CD8-positive, alpha-beta memory T cell (primary cell): Measurements from ENCODE around the gene DDX49. TPM values are rescaled to one million over a fixed set of nuclear protein-coding genes. Genes with fewer than 3 reads are reported as not detected.

ENCODE experiments used
- CTCF ChIA-PET: fragments of 350-600 bp; sonication (Branson Sonifier 250); formaldehyde crosslinking; loops from one replicate; lab custom pipeline; 2021; ENCODE audit warnings: antibody characterized with exemption; lab: Charles Lee
- POLR2A ChIA-PET: fragments of 350-600 bp; sonication (Branson Sonifier 250); formaldehyde crosslinking; loops from one replicate; lab custom pipeline; 2021; ENCODE audit warnings: antibody characterized with exemption; lab: Charles Lee
- DNase-seq, 5 donors: peaks; one replicate each; pipeline versions ENCODE4 v3.0.0 to v3.0.0-alpha.2; 2020 to 2022; ENCODE audit warnings: mixed read lengths in 1 of 5
- H3K27ac ChIP-seq: one replicate; pipeline ENCODE4 v1.7.0; 2013; ENCODE audit warnings: low read depth, mild to moderate bottlenecking, low read length, moderate library complexity
- H3K27me3 ChIP-seq: 2 replicates; pipeline ENCODE4 v1.7.0; 2013; ENCODE audit warnings: low read length, mild to moderate bottlenecking; ENCODE audit not compliant: insufficient read depth, poor library complexity, severe bottlenecking
- H3K36me3 ChIP-seq: 2 replicates; pipeline ENCODE4 v1.7.0; 2013; ENCODE audit warnings: mild to moderate bottlenecking, low read length, moderate library complexity; ENCODE audit not compliant: insufficient read depth
- H3K4me1 ChIP-seq: 2 replicates; pipeline ENCODE4 v1.7.0; 2013; ENCODE audit warnings: mild to moderate bottlenecking, low read length, moderate library complexity; ENCODE audit not compliant: insufficient read depth
- H3K4me3 ChIP-seq: 2 replicates; pipeline ENCODE4 v1.7.0; 2013; ENCODE audit warnings: mild to moderate bottlenecking, low read length
- H3K9me3 ChIP-seq: 2 replicates; pipeline ENCODE4 v1.7.0; 2013; ENCODE audit warnings: mild to moderate bottlenecking, low read length
- H3K27ac Mint-ChIP-seq, 8 donors: one replicate each; pipeline ENCODE4 v1.8.0; 2020 to 2021; ENCODE audit warnings: mixed read lengths in 8 of 8, mild to moderate bottlenecking in 6 of 8, inconsistent platforms in 3 of 8, moderate library complexity in 3 of 8
- H3K27me3 Mint-ChIP-seq, 2 donors: one replicate each; pipeline ENCODE4 v1.8.0; 2020 to 2021; ENCODE audit warnings: mixed read lengths in 2 of 2, mild to moderate bottlenecking in 1 of 2, moderate library complexity in 1 of 2
- H3K36me3 Mint-ChIP-seq, 3 donors: one replicate each; pipeline ENCODE4 v1.8.0; 2020 to 2021; ENCODE audit warnings: mixed read lengths in 3 of 3, inconsistent platforms in 1 of 3, mild to moderate bottlenecking in 1 of 3
- H3K4me1 Mint-ChIP-seq, 3 donors: one replicate each; pipeline ENCODE4 v1.8.0; 2020 to 2021; ENCODE audit warnings: mixed read lengths in 3 of 3, inconsistent platforms in 1 of 3, mild to moderate bottlenecking in 1 of 3
- H3K4me3 Mint-ChIP-seq, 7 donors: one replicate each; pipeline ENCODE4 v1.8.0; 2020 to 2021; ENCODE audit warnings: mixed read lengths in 7 of 7, mild to moderate bottlenecking in 6 of 7, moderate library complexity in 4 of 7, inconsistent platforms in 2 of 7
- H3K9me3 Mint-ChIP-seq, 5 donors: one replicate each; pipeline ENCODE4 v1.8.0; 2020 to 2022; ENCODE audit warnings: mixed read lengths in 5 of 5, mild to moderate bottlenecking in 3 of 5, moderate library complexity in 2 of 5, inconsistent platforms in 1 of 5
- polyA plus RNA-seq: library from polyadenylated mRNA; unstranded; fragments of 300-500 nt; fragmentation: Illumina TruSeq; gene quantifications from one replicate; pipeline ENCODE4 v1.2.3, GENCODE V29; 2021
- total RNA-seq, 2 experiments: library from RNA; stranded (reverse); gene quantifications; one replicate each; pipeline ENCODE4 v1.2.3, GENCODE V29; 2021

Gene DDX49
- total and polyA plus RNA-seq, 3 experiments from 2014 or later = 28.5 to 95.1 (median 92.5) TPM

GRCh38 chr19:18878058-18878797 lies 41.3 kb upstream of the DDX49 start:
- Mint-ChIP-seq H3K27ac (no peak overlapping the region), H3K4me1 (no peaks in the 10 kb centered on the region), H3K9me3 (no peaks in the 10 kb centered on the region), H3K36me3 (no peaks in the 10 kb centered on the region), H3K4me3 (no peak overlapping the region), H3K27me3 (peaks cover 0 to 1% of the 10 kb centered on the region in 2 donors)
- Histone ChIP-seq H3K4me3 (no peak overlapping the region), H3K4me1 (no peaks in the 10 kb centered on the region), H3K27me3 (no peaks in the 10 kb centered on the region), H3K27ac (no peak overlapping the region), H3K36me3 (no peaks in the 10 kb centered on the region), H3K9me3 (no peaks in the 10 kb centered on the region)
- ChIA-PET CTCF (interaction anchor here (1.3 kb wide), 1 partner anchor 31 kb away, joined by 4 read pairs; no protein-coding TSS in a partner anchor), POLR2A (no interaction called here)
- DNase-seq = no peak

GRCh38 chr19:18878858-18879578 lies 40.5 kb upstream of the DDX49 start:
- H3K27ac Mint-ChIP-seq = no peak overlapping the region
- H3K27me3 Mint-ChIP-seq = peaks cover 0 to 1% of the 10 kb centered on the region in 2 donors
- no peak for DNase-seq
- H3K4me3 Mint-ChIP-seq = peak overlapping the region in 1 of 7 donors; percentile 74
- Histone ChIP-seq H3K9me3 (no peaks in the 10 kb centered on the region), H3K4me3 (no peak overlapping the region), H3K27ac (no peak overlapping the region), H3K36me3 (no peaks in the 10 kb centered on the region), H3K4me1 (no peaks in the 10 kb centered on the region), H3K27me3 (no peaks in the 10 kb centered on the region)
- POLR2A ChIA-PET = no interaction called here
- no peaks in the 10 kb centered on the region for H3K36me3 Mint-ChIP-seq
- no peaks in the 10 kb centered on the region for H3K4me1 Mint-ChIP-seq
- CTCF ChIA-PET = no interaction called here
- no peaks in the 10 kb centered on the region for H3K9me3 Mint-ChIP-seq

- H3K27ac ChIP-seq = no peak overlapping the region
- no peaks in the 10 kb centered on the region for H3K27me3 ChIP-seq
- ChIA-PET POLR2A (no interaction called here), CTCF (no interaction called here)
- H3K36me3 ChIP-seq = no peaks in the 10 kb centered on the region
- no peak overlapping the region for H3K27ac Mint-ChIP-seq
- H3K9me3 Mint-ChIP-seq = no peaks in the 10 kb centered on the region
- H3K36me3 Mint-ChIP-seq = no peaks in the 10 kb centered on the region
- DNase-seq = peak in 1 of 5 donors; percentile 10
- H3K4me3 Mint-ChIP-seq = no peak overlapping the region
- no peaks in the 10 kb centered on the region for H3K4me1 ChIP-seq
- no peak overlapping the region for H3K4me3 ChIP-seq
- peaks cover 0 to 1% of the 10 kb centered on the region in 2 donors for H3K27me3 Mint-ChIP-seq
- no peaks in the 10 kb centered on the region for H3K4me1 Mint-ChIP-seq
- no peaks in the 10 kb centered on the region for H3K9me3 ChIP-seq
Observed at GRCh38 chr19:18879579-18880373, 39.7 kb upstream of the DDX49 start.

GRCh38 chr19:18881491-18881890 lies 38.0 kb upstream of the DDX49 start:
- peak overlapping the region in 1 of 7 donors; percentile 6 for H3K4me3 Mint-ChIP-seq
- Histone ChIP-seq H3K27me3 (no peaks in the 10 kb centered on the region), H3K4me1 (no peaks in the 10 kb centered on the region), H3K27ac (no peak overlapping the region), H3K9me3 (no peaks in the 10 kb centered on the region), H3K36me3 (no peaks in the 10 kb centered on the region), H3K4me3 (no peak overlapping the region)
- H3K27ac Mint-ChIP-seq = peak overlapping the region in 1 of 8 donors; percentile 38
- CTCF ChIA-PET = no interaction called here
- no peaks in the 10 kb centered on the region for H3K4me1 Mint-ChIP-seq
- no peak for DNase-seq
- peaks cover 0 to 1% of the 10 kb centered on the region in 2 donors for H3K27me3 Mint-ChIP-seq
- no peaks in the 10 kb centered on the region for H3K9me3 Mint-ChIP-seq
- POLR2A ChIA-PET = no interaction called here
- no peaks in the 10 kb centered on the region for H3K36me3 Mint-ChIP-seq

- no peaks in the 10 kb centered on the region for H3K9me3 Mint-ChIP-seq
- no peak overlapping the region for H3K27ac Mint-ChIP-seq
- no peaks in the 10 kb centered on the region for H3K9me3 ChIP-seq
- no peaks in the 10 kb centered on the region for H3K36me3 ChIP-seq
- DNase-seq = no peak
- no peaks in the 10 kb centered on the region for H3K4me1 Mint-ChIP-seq
- H3K27ac ChIP-seq = no peak overlapping the region
- no peaks in the 10 kb centered on the region for H3K4me1 ChIP-seq
- CTCF ChIA-PET = no interaction called here
- POLR2A ChIA-PET = no interaction called here
- no peaks in the 10 kb centered on the region for H3K27me3 ChIP-seq
- no peak overlapping the region for H3K4me3 ChIP-seq
- peaks cover 1 to 7% of the 10 kb centered on the region in 2 donors for H3K27me3 Mint-ChIP-seq
- no peaks in the 10 kb centered on the region for H3K36me3 Mint-ChIP-seq
- no peak overlapping the region for H3K4me3 Mint-ChIP-seq
Observed at GRCh38 chr19:18883526-18884304, 35.8 kb upstream of the DDX49 start.

GRCh38 chr19:18886972-18887371 lies 32.5 kb upstream of the DDX49 start:
- Mint-ChIP-seq H3K4me3 (no peak overlapping the region), H3K27ac (no peak overlapping the region), H3K27me3 (peaks cover 1 to 10% of the 10 kb centered on the region in 2 donors), H3K9me3 (no peaks in the 10 kb centered on the region), H3K4me1 (no peaks in the 10 kb centered on the region), H3K36me3 (no peaks in the 10 kb centered on the region)
- H3K9me3 ChIP-seq = no peaks in the 10 kb centered on the region
- POLR2A ChIA-PET = no interaction called here
- CTCF ChIA-PET = no interaction called here
- no peaks in the 10 kb centered on the region for H3K36me3 ChIP-seq
- H3K4me1 ChIP-seq = no peaks in the 10 kb centered on the region
- no peak for DNase-seq
- no peak overlapping the region for H3K27ac ChIP-seq
- no peaks in the 10 kb centered on the region for H3K27me3 ChIP-seq
- H3K4me3 ChIP-seq = no peak overlapping the region

GRCh38 chr19:18889949-18890745 lies 29.4 kb upstream of the DDX49 start:
- H3K4me1 Mint-ChIP-seq = no peaks in the 10 kb centered on the region
- POLR2A ChIA-PET = no interaction called here

More at GRCh38 chr19:18889949-18890745, 29.4 kb upstream of the DDX49 start:
- no peaks in the 10 kb centered on the region for H3K9me3 Mint-ChIP-seq
- no peaks in the 10 kb centered on the region for H3K4me1 ChIP-seq
- no peak overlapping the region for H3K4me3 ChIP-seq
- no peaks in the 10 kb centered on the region for H3K9me3 ChIP-seq
- peak overlapping the region in 2 of 8 donors; percentile 31 to 95 for H3K27ac Mint-ChIP-seq
- H3K27me3 Mint-ChIP-seq = peaks cover 8 to 13% of the 10 kb centered on the region in 2 donors
- H3K27me3 ChIP-seq = peaks cover 8% of the 10 kb centered on the region
- no peak overlapping the region for H3K27ac ChIP-seq
- CTCF ChIA-PET = no interaction called here
- no peak overlapping the region for H3K4me3 Mint-ChIP-seq
- H3K36me3 Mint-ChIP-seq = no peaks in the 10 kb centered on the region
- no peaks in the 10 kb centered on the region for H3K36me3 ChIP-seq
- DNase-seq = no peak
